Fibroblast of lung (primary cell): ENCODE measurements around the gene SLC23A1.
"Not testable (repeated sequence)": the region's sequence is repeated elsewhere in the genome, so short reads cannot be mapped to it uniquely, and the experiment has no call there.

ENCODE experiments used
- EZH2 ChIP-seq: IDR thresholded peaks from 2 replicates; pipeline ENCODE4 v1.5.1; 2012; ENCODE audit warnings: low read length, control low read depth, mild to moderate bottlenecking; ENCODE audit errors: missing control alignments
- TF ChIP-seq, protein P1 (sequence below), 2 donors: IDR thresholded peaks in 1 of 2; conservative IDR thresholded peaks in 1 of 2; 1 replicate in 1 of 2; 2 replicates in 1 of 2; pipeline ENCODE4 v1.5.1; 2011 to 2012; ENCODE audit warnings: low read length in 2 of 2, control low read depth in 1 of 2, inconsistent platforms in 1 of 2, low read depth in 1 of 2, mild to moderate bottlenecking in 1 of 2

DNA sequence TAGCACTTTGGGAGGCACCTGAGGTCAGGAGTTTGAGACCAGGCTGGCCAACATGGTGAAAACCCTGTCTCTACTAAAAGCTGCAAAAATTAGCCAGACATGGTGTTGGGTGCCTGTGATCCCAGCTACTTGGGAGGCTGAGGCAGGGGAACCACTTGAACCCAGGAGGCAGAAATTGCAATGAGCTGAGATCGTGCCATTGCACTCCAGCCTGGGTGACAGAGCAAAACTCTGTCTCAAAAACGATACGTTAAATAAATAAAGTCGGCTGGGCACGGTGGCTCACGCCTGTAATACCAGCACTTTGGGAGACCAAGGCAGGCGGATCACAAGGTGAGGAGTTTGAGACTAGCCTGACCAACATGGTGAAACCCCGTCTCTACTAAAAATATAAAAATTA is 27.2 kb downstream of the SLC23A1 start:
- TF ChIP-seq EZH2 = not testable (repeated sequence)
- TF ChIP-seq, protein P1, sequence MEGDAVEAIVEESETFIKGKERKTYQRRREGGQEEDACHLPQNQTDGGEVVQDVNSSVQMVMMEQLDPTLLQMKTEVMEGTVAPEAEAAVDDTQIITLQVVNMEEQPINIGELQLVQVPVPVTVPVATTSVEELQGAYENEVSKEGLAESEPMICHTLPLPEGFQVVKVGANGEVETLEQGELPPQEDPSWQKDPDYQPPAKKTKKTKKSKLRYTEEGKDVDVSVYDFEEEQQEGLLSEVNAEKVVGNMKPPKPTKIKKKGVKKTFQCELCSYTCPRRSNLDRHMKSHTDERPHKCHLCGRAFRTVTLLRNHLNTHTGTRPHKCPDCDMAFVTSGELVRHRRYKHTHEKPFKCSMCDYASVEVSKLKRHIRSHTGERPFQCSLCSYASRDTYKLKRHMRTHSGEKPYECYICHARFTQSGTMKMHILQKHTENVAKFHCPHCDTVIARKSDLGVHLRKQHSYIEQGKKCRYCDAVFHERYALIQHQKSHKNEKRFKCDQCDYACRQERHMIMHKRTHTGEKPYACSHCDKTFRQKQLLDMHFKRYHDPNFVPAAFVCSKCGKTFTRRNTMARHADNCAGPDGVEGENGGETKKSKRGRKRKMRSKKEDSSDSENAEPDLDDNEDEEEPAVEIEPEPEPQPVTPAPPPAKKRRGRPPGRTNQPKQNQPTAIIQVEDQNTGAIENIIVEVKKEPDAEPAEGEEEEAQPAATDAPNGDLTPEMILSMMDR (conservative IDR thresholded peaks at IDR 0.05 in 1 of 2, IDR thresholded peaks at IDR 0.05 in 1 of 2; ENCODE audit: low read depth in 1 of 2, low read length in 2 of 2) = not testable (repeated sequence)
